ENCODE measurements around the gene ALG10B. TPM values are rescaled to one million over a fixed set of nuclear protein-coding genes. Genes with fewer than 3 reads are reported as not detected.
"Not testable (repeated sequence)": the region's sequence is repeated elsewhere in the genome, so short reads cannot be mapped to it uniquely, and the experiment has no call there.

The ALG10B gene
- total RNA-seq, 1 donor from 2014 or later = 9.2 TPM

- Histone ChIP-seq H3K4me3 (no peak overlapping the region), H3K27ac (no peak overlapping the region), H3K27me3 (ENCODE audit: low read depth) (no peaks in the 10 kb centered on the region), H3K4me1 (no peaks in the 10 kb centered on the region), H3K36me3 (no peaks in the 10 kb centered on the region), H3K9me3 (no peaks in the 10 kb centered on the region)
- intact Hi-C loops (cut with DNase I) = no loop called here
- TF ChIP-seq, protein P1, sequence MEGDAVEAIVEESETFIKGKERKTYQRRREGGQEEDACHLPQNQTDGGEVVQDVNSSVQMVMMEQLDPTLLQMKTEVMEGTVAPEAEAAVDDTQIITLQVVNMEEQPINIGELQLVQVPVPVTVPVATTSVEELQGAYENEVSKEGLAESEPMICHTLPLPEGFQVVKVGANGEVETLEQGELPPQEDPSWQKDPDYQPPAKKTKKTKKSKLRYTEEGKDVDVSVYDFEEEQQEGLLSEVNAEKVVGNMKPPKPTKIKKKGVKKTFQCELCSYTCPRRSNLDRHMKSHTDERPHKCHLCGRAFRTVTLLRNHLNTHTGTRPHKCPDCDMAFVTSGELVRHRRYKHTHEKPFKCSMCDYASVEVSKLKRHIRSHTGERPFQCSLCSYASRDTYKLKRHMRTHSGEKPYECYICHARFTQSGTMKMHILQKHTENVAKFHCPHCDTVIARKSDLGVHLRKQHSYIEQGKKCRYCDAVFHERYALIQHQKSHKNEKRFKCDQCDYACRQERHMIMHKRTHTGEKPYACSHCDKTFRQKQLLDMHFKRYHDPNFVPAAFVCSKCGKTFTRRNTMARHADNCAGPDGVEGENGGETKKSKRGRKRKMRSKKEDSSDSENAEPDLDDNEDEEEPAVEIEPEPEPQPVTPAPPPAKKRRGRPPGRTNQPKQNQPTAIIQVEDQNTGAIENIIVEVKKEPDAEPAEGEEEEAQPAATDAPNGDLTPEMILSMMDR (IDR thresholded peaks at IDR 0.05) = no peak
- ATAC-seq (no peak), DNase-seq (no peak)
Observed at GRCh38 chr12:38289396-38289795, 27.2 kb upstream of the ALG10B start.

GRCh38 chr12:38291160-38291559 lies 25.4 kb upstream of the ALG10B start:
- Histone ChIP-seq H3K36me3 (no peaks in the 10 kb centered on the region), H3K9me3 (no peaks in the 10 kb centered on the region), H3K4me1 (no peaks in the 10 kb centered on the region), H3K4me3 (no peak overlapping the region), H3K27me3 (ENCODE audit: low read depth) (no peaks in the 10 kb centered on the region), H3K27ac (no peak overlapping the region)
- intact Hi-C loops (cut with DNase I) = no loop called here
- no peak for ATAC-seq
- TF ChIP-seq, protein P1 (IDR thresholded peaks at IDR 0.05) = no peak
- DNase-seq = no peak

- H3K27me3 ChIP-seq (ENCODE audit: low read depth); H3K9me3 ChIP-seq; intact Hi-C loops (cut with DNase I); ATAC-seq; DNase-seq; H3K4me3 ChIP-seq; H3K27ac ChIP-seq; H3K4me1 ChIP-seq; H3K36me3 ChIP-seq: not testable (repeated sequence)
Observed at GRCh38 chr12:38302972-38303371, 13.6 kb upstream of the ALG10B start.

GRCh38 chr12:38321966-38322365 lies 5.4 kb downstream of the ALG10B start:
- ATAC-seq; H3K36me3 ChIP-seq; H3K9me3 ChIP-seq; H3K4me1 ChIP-seq; H3K4me3 ChIP-seq; H3K27ac ChIP-seq; DNase-seq; H3K27me3 ChIP-seq (ENCODE audit: low read depth): not testable (repeated sequence)
- intact Hi-C loops (cut with DNase I) = loop anchor here (10.0 kb wide), 1 partner anchor 783 kb away; no protein-coding TSS in a partner anchor

- Histone ChIP-seq H3K27me3 (ENCODE audit: low read depth) (no peaks in the 10 kb centered on the region), H3K4me3 (no peak overlapping the region), H3K36me3 (no peaks in the 10 kb centered on the region), H3K4me1 (no peaks in the 10 kb centered on the region), H3K27ac (no peak overlapping the region), H3K9me3 (no peaks in the 10 kb centered on the region)
- TF ChIP-seq, protein P1 (IDR thresholded peaks at IDR 0.05) = no peak
- intact Hi-C loops (cut with DNase I) = loop anchor here (10.0 kb wide), 1 partner anchor 780 kb away; no protein-coding TSS in a partner anchor
- no peak for ATAC-seq
- no peak for DNase-seq
Observed at GRCh38 chr12:38324912-38325311, 8.3 kb downstream of the ALG10B start.

DNA sequence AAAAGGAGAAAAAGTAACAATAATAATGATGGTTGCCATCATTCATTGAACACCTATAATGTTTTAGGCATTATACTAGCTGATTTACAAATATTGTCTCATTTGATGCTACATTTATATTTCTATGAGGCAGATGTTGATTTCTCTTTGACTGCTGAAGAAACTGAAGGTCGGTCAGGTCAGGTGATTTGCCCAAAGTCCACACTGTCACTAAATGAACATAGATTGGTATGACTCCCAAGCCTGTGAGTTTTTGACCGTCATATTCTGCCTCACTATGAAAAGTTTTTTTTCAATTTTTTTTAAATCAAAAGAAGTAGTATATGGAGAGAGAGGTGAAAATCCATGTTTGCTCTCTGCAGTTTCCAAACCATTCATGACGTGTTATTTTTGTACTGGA lies 10.8 kb downstream of the ALG10B start:
- H3K27ac ChIP-seq = no peak overlapping the region
- DNase-seq = no peak
- H3K36me3 ChIP-seq = no peaks in the 10 kb centered on the region
- no peaks in the 10 kb centered on the region for H3K27me3 ChIP-seq (ENCODE audit: low read depth)
- no peak for ATAC-seq
- H3K4me3 ChIP-seq = no peak overlapping the region
- intact Hi-C loops (cut with DNase I) = loop anchor here (10.0 kb wide), 1 partner anchor 777 kb away; no protein-coding TSS in a partner anchor
- no peaks in the 10 kb centered on the region for H3K9me3 ChIP-seq
- TF ChIP-seq, protein P1 (IDR thresholded peaks at IDR 0.05) = no peak
- H3K4me1 ChIP-seq = no peaks in the 10 kb centered on the region
